GM18870 (cell line): ENCODE measurements around the gene GNG5.
"Not testable (repeated sequence)": the region's sequence is repeated elsewhere in the genome, so short reads cannot be mapped to it uniquely, and the experiment has no call there.

Experiments
- ATAC-seq: cut with Tn5 transposase; IDR thresholded peaks from one replicate; pipeline ENCODE4 v1.9.1; 2021; ENCODE audit warnings: moderate library complexity; ENCODE audit not compliant: unreplicated experiment

The GNG5 gene

GRCh38 chr1:84489766-84490165 lies 16.6 kb downstream of the GNG5 start:
- ATAC-seq: no peak

- no peak for ATAC-seq
Observed at GRCh38 chr1:84488107-84488506, 18.3 kb downstream of the GNG5 start.

- no peak for ATAC-seq
Observed at GRCh38 chr1:84481317-84481716, 25.1 kb downstream of the GNG5 start.

- no peak for ATAC-seq
Observed at GRCh38 chr1:84480650-84481049, 25.7 kb downstream of the GNG5 start.

GRCh38 chr1:84479998-84480397 lies 26.4 kb downstream of the GNG5 start:
- ATAC-seq: no peak

GRCh38 chr1:84478876-84479868 lies 27.2 kb downstream of the GNG5 start, which contains the start of gene RPF1:
RPF1 (plus strand) TSS chr1:84479266; CDS start chr1:84479282, 16 bp downstream.
- ATAC-seq: peak; percentile 92

- no peak for ATAC-seq
Observed at GRCh38 chr1:84476225-84476624, 30.2 kb downstream of the GNG5 start.

GRCh38 chr1:84467298-84467697 lies 39.1 kb downstream of the GNG5 start:
- no peak for ATAC-seq

GRCh38 chr1:84462118-84462517 lies 44.3 kb downstream of the GNG5 start:
- ATAC-seq: no peak

GRCh38 chr1:84452436-84452835 lies 53.9 kb downstream of the GNG5 start:
- no peak for ATAC-seq

GRCh38 chr1:84450910-84451309 lies 55.5 kb downstream of the GNG5 start:
- ATAC-seq: no peak

- not testable (repeated sequence) for ATAC-seq
Observed at GRCh38 chr1:84448704-84449103, 57.7 kb downstream of the GNG5 start.
